Stimulated activated CD8-positive, alpha-beta memory T cell treated with anti-CD3 and anti-CD28 coated beads, Interleukin-2, amount 100 ng/mL, for 1 hour (primary cell): ENCODE data around the gene CFAP46.
"Not testable (repeated sequence)": the region's sequence is repeated elsewhere in the genome, so short reads cannot be mapped to it uniquely, and the experiment has no call there.

Experiments used
- DNase-seq, 2 donors: peaks; one replicate each; pipeline ENCODE4 v3.0.0-alpha.2; 2020; ENCODE audit warnings: low read depth in 2 of 2

CFAP46 gene

DNA sequence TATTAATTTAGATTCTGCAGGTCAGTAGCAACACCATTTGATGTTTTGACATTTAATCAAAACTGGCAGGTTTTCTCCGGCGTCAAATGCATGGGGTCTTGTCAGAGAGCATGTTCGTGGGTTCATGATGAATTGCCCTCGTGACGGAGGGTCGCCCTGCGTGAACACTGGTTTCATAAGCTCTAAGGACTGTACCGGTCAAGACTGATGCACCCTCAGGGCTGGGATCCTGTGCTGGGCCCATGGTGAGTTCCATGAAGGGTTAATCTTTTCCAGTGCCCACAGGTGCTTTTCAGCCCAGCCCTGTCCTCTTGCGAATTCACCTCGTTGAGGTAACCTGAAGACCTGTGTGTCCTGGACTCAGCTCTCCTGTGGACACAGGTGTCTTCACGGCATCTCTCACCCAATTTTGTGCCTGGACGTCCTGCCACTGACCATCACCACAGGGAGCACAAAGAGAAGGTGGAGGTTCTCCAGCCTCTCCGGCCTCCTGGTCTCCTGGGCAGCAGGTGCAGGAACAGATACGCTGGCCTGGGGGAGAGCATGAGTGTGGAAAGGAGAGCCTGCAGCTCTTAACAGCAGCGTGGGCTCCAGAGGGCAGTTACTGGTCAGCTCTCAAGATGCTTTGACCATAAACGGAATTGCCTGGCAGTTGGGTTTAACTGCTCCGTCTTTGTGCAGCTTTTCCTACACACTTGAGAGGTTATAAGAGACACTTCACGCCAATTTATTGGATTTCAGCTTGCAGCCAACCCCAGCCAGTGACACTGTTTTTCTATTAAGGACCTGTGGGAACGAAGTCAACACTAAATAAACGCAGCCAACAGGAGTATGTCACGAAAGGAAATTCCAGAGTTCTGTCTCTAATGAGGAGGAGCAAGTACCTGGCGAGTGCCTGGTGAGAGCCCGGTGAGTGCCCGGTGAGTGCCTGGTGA, 37.4 kb upstream of the CFAP46 start:
- no peak for DNase-seq

DNA sequence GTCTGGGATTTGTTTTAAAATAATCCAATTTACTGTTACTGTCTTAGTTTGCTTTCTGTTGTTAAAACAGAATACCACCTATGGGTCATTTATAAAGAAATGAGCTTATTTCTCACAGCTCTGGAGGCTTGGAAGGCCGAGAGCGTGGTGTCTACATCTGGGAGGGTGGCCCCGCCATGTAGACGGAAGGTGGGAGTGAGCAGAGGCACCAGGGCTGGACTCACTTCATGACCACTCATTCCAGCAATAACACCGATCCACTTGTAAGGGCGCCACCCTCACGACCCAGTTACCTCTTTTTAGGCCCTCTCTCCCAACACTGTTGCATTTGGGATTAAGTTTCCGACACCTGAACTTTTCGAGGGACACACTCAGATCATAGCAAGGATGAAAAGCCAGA, 36.2 kb upstream of the CFAP46 start:
- DNase-seq = no peak

DNA sequence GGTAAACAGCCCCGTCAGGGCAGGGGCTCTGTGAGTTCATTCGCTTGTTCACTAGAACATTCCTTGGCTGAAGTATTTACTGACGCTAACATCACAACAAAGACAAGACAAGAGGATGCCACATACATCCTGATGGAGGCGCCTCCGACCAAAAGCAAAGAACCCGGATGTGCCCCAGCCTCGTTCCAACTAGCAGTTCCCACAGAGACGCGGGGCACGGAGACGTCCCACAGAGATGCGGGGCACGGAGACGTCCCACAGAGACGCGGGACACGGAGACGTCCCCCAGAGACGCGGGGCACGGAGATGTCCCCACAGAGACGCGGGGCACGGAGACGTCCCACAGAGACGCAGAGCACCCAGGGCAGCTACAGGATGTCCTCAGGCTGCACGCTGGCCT, 35.4 kb upstream of the CFAP46 start:
- no peak for DNase-seq

DNA sequence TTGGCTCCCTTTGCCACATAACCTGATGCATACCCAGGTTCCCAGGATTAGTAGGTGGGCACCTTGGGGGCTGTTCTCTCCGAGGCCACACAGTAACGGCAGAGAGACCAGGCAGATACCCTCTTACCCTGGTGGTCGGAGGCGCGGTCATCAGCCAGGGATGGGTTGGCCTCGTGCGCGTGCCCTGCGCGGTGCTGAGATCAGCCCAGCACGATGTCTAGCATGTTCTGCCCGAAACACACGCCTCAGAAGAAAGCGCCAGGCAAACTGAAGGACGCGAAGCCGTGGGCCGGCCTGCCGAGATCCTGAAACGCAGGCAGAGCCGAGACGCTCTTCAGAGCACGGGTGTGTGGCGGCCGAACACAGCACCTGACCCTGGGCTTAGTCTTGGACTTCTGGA, 34.7 kb upstream of the CFAP46 start:
- no peak for DNase-seq

GRCh38 chr10:132975831-132976682, 33.7 kb upstream of the CFAP46 start:
- no peak for DNase-seq

GRCh38 chr10:132974886-132975830, 32.8 kb upstream of the CFAP46 start:
- DNase-seq = no peak

DNA sequence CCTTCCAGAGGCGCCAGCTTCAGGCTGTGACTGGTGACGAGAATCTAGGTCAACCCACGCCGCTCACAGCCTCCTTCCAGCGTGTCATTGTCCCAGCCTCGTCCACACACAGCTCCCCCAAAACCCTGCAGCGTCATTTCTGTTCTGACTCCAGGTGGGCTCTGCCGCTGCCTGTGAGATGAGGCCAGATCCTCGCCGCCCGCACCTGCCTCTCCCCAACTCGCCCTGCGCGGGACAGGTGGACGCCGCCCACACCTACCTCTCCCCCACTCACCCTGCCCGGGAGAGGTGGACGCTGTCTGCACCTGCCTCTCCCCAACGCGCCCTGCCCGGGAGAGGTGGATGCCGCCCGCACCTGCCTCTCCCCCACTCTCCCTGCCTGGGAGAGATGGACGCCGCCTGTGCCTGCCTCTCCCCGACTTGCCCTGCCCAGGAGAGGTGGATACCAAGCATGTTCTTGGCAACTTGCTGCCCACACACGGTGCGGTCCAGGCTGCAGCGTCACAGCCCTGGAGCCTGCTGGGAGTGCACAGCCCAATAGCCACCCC, 32.0 kb upstream of the CFAP46 start:
- no peak for DNase-seq

- no peak for DNase-seq
These were observed 31.5 kb upstream of the CFAP46 start for GRCh38 chr10:132973903-132974241.

- DNase-seq = no peak
These were observed 30.9 kb upstream of the CFAP46 start for GRCh38 chr10:132972986-132973902.

DNA sequence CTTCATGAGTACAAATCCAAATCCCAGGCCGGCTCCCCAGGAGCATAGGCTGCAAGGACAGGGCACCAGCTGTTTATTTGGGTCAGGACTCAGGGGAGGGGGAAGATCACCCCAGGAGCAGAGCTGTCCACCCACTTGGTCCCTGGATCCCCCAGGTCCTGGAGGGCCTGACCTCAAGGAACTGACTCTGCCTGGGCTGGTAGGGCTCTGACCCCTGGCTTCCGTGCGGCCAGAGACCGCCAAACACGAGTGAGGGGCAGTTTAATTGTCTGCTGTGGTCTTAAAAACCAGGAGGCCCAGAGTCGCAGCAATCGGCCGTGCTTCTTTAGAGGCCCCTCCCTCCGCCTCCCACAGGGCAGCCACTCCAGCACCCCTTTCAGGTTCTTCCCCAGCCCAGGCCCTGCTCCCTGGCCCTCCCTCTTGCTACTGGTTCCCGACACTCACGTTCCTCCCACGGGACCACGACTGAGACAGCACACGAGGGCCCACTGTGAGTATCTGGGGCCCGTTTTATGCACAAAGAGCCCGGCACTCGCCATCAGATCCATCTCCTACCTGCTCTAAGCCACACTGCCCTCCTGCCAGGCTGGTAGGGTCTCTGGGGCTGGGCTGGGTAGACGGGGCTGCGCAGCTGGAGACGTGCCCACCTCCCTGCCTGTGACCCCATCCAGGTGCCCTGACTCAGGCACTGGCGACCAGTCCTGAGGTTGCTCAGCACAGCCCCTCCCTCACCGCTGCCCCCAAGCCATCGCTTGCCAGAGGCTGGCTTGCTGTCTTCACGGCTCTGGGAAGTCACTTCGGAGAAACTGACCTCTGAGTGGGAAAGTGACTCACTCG, 30.0 kb upstream of the CFAP46 start:
- no peak for DNase-seq

- no peak for DNase-seq
These were observed 29.2 kb upstream of the CFAP46 start for GRCh38 chr10:132971448-132972148.

GRCh38 chr10:132970641-132971438, 28.5 kb upstream of the CFAP46 start:
- DNase-seq = no peak

GRCh38 chr10:132967540-132967939, 25.2 kb upstream of the CFAP46 start:
- DNase-seq = no peak

DNA sequence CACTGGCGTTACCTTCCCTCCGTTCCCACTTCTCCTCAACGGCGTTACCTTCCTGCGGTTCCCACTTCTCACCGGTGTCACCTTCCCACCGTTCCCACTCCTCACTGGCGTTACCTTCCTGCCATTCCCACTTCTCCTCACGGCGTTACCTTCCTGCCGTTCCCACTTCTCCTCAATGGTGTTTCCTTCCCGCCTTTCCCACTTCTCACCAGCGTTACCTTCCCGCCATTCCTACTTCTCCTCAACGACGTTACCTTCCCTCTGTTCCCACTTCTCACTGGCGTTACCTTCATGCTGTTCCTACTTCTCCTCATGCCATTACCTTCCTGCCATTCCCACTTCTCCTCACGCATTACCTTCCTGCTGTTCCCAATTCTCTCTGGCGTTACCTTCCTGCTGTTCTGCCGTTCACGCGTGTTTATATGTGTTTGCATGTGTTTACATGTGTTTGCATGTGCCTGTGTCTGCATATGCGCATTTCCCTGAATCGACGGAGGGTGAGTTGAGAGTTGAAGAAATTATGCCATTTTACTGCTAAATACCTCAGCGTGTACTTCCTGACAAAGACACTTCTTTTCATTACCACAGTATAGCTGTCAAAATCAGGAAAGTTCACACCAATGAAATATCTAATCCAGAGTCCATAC, 23.2 kb upstream of the CFAP46 start:
- no peak for DNase-seq

- not testable (repeated sequence) for DNase-seq
These were observed 22.5 kb upstream of the CFAP46 start for GRCh38 chr10:132964707-132965410.

DNA sequence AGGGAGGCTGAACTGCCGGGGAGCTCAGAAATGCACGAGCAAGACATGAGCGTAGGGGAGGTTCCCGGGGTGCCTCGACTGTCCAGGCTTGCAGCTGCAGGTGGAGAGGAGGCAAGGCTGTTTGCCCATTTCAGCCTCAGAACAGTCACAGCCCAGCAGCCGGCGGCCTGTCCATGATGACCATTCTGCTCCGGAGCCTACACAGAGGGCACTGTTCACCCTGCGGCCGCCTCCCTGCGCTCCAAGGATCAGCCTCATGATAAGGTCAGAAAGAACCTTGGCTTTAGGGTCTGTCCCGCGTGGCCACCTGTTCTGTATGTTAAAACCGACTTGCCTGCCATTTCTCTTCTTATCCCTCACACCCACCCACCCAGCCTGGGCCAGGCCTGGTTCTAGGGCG, 21.9 kb upstream of the CFAP46 start:
- no peak for DNase-seq

GRCh38 chr10:132963430-132963960, 21.1 kb upstream of the CFAP46 start:
- no peak for DNase-seq
